ENCODE measurements around the gene SGSM1.

SGSM1 gene

GRCh38 chr22:24841261-24841660, 35.2 kb downstream of the SGSM1 start:
- no peak for DNase-seq

- DNase-seq: no peak
Measured at GRCh38 chr22:24843048-24843447, 37.0 kb downstream of the SGSM1 start.

- peak; percentile 6 for DNase-seq
Measured at GRCh38 chr22:24845041-24845898, 39.3 kb downstream of the SGSM1 start.

- DNase-seq: no peak
Measured at GRCh38 chr22:24847490-24847889, 41.5 kb downstream of the SGSM1 start.

GRCh38 chr22:24848559-24849168, 42.7 kb downstream of the SGSM1 start:
- DNase-seq: no peak

GRCh38 chr22:24855794-24856193, 49.8 kb downstream of the SGSM1 start:
- no peak for DNase-seq

- DNase-seq: no peak
Measured at GRCh38 chr22:24857576-24857975, 51.6 kb downstream of the SGSM1 start.

GRCh38 chr22:24859587-24859986, 53.6 kb downstream of the SGSM1 start:
- no peak for DNase-seq

GRCh38 chr22:24865508-24865907, 59.5 kb downstream of the SGSM1 start:
- DNase-seq: no peak

GRCh38 chr22:24867323-24868022, 61.5 kb downstream of the SGSM1 start:
- no peak for DNase-seq

GRCh38 chr22:24868979-24869378, 63.0 kb downstream of the SGSM1 start:
- DNase-seq: no peak

- DNase-seq: no peak
Measured at GRCh38 chr22:24871611-24872205, 65.7 kb downstream of the SGSM1 start.

GRCh38 chr22:24873226-24873625, 67.2 kb downstream of the SGSM1 start:
- DNase-seq: no peak

- no peak for DNase-seq
Measured at GRCh38 chr22:24875862-24876506, 70.0 kb downstream of the SGSM1 start.

- no peak for DNase-seq
Measured at GRCh38 chr22:24876700-24877099, 70.7 kb downstream of the SGSM1 start.

GRCh38 chr22:24878969-24879368, 73.0 kb downstream of the SGSM1 start:
- DNase-seq: no peak

GRCh38 chr22:24883432-24883831, 77.4 kb downstream of the SGSM1 start:
- DNase-seq: no peak

GRCh38 chr22:24887260-24887659, 81.2 kb downstream of the SGSM1 start:
- no peak for DNase-seq

- DNase-seq: no peak
Measured at GRCh38 chr22:24893341-24894070, 87.5 kb downstream of the SGSM1 start.

- no peak for DNase-seq
Measured at GRCh38 chr22:24894220-24894975, 88.4 kb downstream of the SGSM1 start.

GRCh38 chr22:24894998-24895397, 89.0 kb downstream of the SGSM1 start:
- no peak for DNase-seq

Data from NK-92 treated with Interleukin-12 subunit alpha and Interleukin-12 subunit beta, amount 100 ng/mL, for 24 hours (cell line).